H9 (cell line): Measurements from ENCODE around the gene WNT3A. TPM values are rescaled to one million over a fixed set of nuclear protein-coding genes. Genes with fewer than 3 reads are reported as not detected.

Experiments
- DNase-seq: peaks from one replicate; pipeline ENCODE4 v3.0.0-alpha.2; 2017
- H2AFZ ChIP-seq: one replicate; pipeline ENCODE4 v1.6.1; 2013; ENCODE audit warnings: mild to moderate bottlenecking, low read length, control low read depth, moderate library complexity
- H2AK5ac ChIP-seq: 2 replicates; pipeline ENCODE4 v1.6.1; 2013; ENCODE audit warnings: low read length, control low read depth, mixed read lengths; ENCODE audit not compliant: insufficient read length
- H2BK120ac ChIP-seq: one replicate; pipeline ENCODE4 v1.6.1; 2013; ENCODE audit warnings: low read depth, mild to moderate bottlenecking, low read length, control low read depth, inconsistent platforms; ENCODE audit not compliant: poor library complexity, severe bottlenecking
- H2BK12ac ChIP-seq: 2 replicates; pipeline ENCODE4 v1.6.1; 2013; ENCODE audit warnings: low read length, control low read depth, mixed read lengths, low read depth; ENCODE audit not compliant: insufficient read length
- H2BK15ac ChIP-seq: 2 replicates; pipeline ENCODE4 v1.6.1; 2013; ENCODE audit warnings: low read depth, low read length, control low read depth
- H2BK20ac ChIP-seq: one replicate; pipeline ENCODE4 v1.6.1; 2013; ENCODE audit warnings: low read depth, mild to moderate bottlenecking, low read length, control low read depth, inconsistent platforms; ENCODE audit not compliant: poor library complexity, severe bottlenecking
- H2BK5ac ChIP-seq: 2 replicates; pipeline ENCODE4 v1.6.1; 2013; ENCODE audit warnings: low read length, control low read depth, mixed read lengths; ENCODE audit not compliant: insufficient read length
- H3K14ac ChIP-seq: 2 replicates; pipeline ENCODE4 v1.6.1; 2013; ENCODE audit warnings: low read length, control low read depth; ENCODE audit not compliant: insufficient read depth
- H3K18ac ChIP-seq: 2 replicates; pipeline ENCODE4 v1.6.1; 2013; ENCODE audit warnings: low read depth, mild to moderate bottlenecking, mixed read lengths, low read length, control low read depth; ENCODE audit not compliant: insufficient read length
- H3K23ac ChIP-seq: 2 replicates; pipeline ENCODE4 v1.6.1; 2013; ENCODE audit warnings: low read length, control low read depth, mixed read lengths, low read depth; ENCODE audit not compliant: insufficient read length
- H3K23me2 ChIP-seq: 2 replicates; pipeline ENCODE4 v1.6.1; 2013; ENCODE audit warnings: low read depth, mild to moderate bottlenecking, mixed read lengths, low read length, control low read depth; ENCODE audit not compliant: insufficient read length, poor library complexity, severe bottlenecking
- H3K27ac ChIP-seq: 2 replicates; pipeline ENCODE4 v1.5.1; 2013; ENCODE audit warnings: low read length, control low read depth, mixed read lengths, low read depth; ENCODE audit not compliant: insufficient read length
- H3K27me3 ChIP-seq: 2 replicates; pipeline ENCODE4 v1.6.1; 2013; ENCODE audit warnings: low read length, control low read depth, inconsistent platforms; ENCODE audit not compliant: insufficient read depth
- H3K4ac ChIP-seq: 2 replicates; pipeline ENCODE4 v1.6.1; 2013; ENCODE audit warnings: low read depth, mild to moderate bottlenecking, control low read depth, inconsistent platforms, low read length, moderate library complexity
- H3K4me1 ChIP-seq: 2 replicates; pipeline ENCODE4 v1.6.1; 2013; ENCODE audit warnings: low read length, control low read depth, inconsistent platforms; ENCODE audit not compliant: insufficient read depth
- H3K4me2 ChIP-seq: 2 replicates; pipeline ENCODE4 v1.6.1; 2013; ENCODE audit warnings: low read length, control low read depth, mixed read lengths; ENCODE audit not compliant: insufficient read length, insufficient read depth
- H3K56ac ChIP-seq: 2 replicates; pipeline ENCODE4 v1.6.1; 2013; ENCODE audit warnings: low read depth, mild to moderate bottlenecking, mixed read lengths, low read length, control low read depth; ENCODE audit not compliant: insufficient read length
- H3K79me1 ChIP-seq: 2 replicates; pipeline ENCODE4 v1.6.1; 2013; ENCODE audit warnings: low read depth, mild to moderate bottlenecking, moderate library complexity, low read length, control low read depth, inconsistent platforms; ENCODE audit not compliant: insufficient read depth, poor library complexity, severe bottlenecking
- H3K79me2 ChIP-seq: 2 replicates; pipeline ENCODE4 v1.6.1; 2013; ENCODE audit warnings: low read length, control low read depth, inconsistent platforms; ENCODE audit not compliant: insufficient read depth
- H3K9ac ChIP-seq: 2 replicates; pipeline ENCODE4 v1.6.1; 2013; ENCODE audit warnings: low read length, control low read depth, mixed read lengths; ENCODE audit not compliant: insufficient read length; ENCODE audit errors: extremely low read depth
- H3K9me3 ChIP-seq: one replicate; pipeline ENCODE4 v1.6.1; 2013; ENCODE audit warnings: low read depth, low read length, inconsistent platforms; ENCODE audit not compliant: control insufficient read depth
- H3T11ph ChIP-seq: one replicate; pipeline ENCODE4 v1.6.1; 2013; ENCODE audit warnings: mild to moderate bottlenecking, low read length, control low read depth, inconsistent platforms
- H4K20me1 ChIP-seq: one replicate; pipeline ENCODE4 v1.6.1; 2013; ENCODE audit not compliant: control insufficient read depth, insufficient read length, insufficient read depth
- H4K5ac ChIP-seq: 2 replicates; pipeline ENCODE4 v1.6.1; 2013; ENCODE audit warnings: low read depth, mild to moderate bottlenecking, mixed read lengths, low read length, control low read depth; ENCODE audit not compliant: insufficient read length
- H4K8ac ChIP-seq: replicated peaks from 2 replicates; pipeline ENCODE4 v1.6.1; 2013; ENCODE audit warnings: low read length, control low read depth, mixed read lengths, low read depth; ENCODE audit not compliant: insufficient read length
- H4K91ac ChIP-seq: 2 replicates; pipeline ENCODE4 v1.6.1; 2013; ENCODE audit warnings: low read depth, mild to moderate bottlenecking, moderate library complexity, mixed read lengths, low read length, control low read depth; ENCODE audit not compliant: insufficient read length
- H3K27ac Mint-ChIP-seq, 3 experiments: 2 replicates in 2 of 3; 3 replicates in 1 of 3; pipeline ENCODE4 v1.8.0; 2020 to 2021; ENCODE audit warnings: mixed read lengths in 3 of 3, mild to moderate bottlenecking in 1 of 3, moderate library complexity in 1 of 3
- H3K27me3 Mint-ChIP-seq: 2 replicates; pipeline ENCODE4 v1.8.0; 2021; ENCODE audit warnings: low read depth, mild to moderate bottlenecking, moderate library complexity, mixed read lengths
- H3K36me3 Mint-ChIP-seq, 3 experiments: 2 replicates in 2 of 3; 3 replicates in 1 of 3; pipeline ENCODE4 v1.8.0; 2020 to 2021; ENCODE audit warnings: low read depth in 3 of 3, mixed read lengths in 3 of 3; ENCODE audit not compliant: insufficient read depth in 1 of 3
- H3K4me1 Mint-ChIP-seq, 2 experiments: 2 replicates each; pipeline ENCODE4 v1.8.0; 2020; ENCODE audit warnings: mixed read lengths in 2 of 2
- H3K4me3 Mint-ChIP-seq, 2 experiments: 2 replicates in 1 of 2; 3 replicates in 1 of 2; pipeline ENCODE4 v1.8.0; 2020 to 2021; ENCODE audit warnings: mild to moderate bottlenecking in 2 of 2, mixed read lengths in 2 of 2, moderate library complexity in 1 of 2
- H3K9me3 Mint-ChIP-seq, 2 experiments: 2 replicates in 1 of 2; 3 replicates in 1 of 2; pipeline ENCODE4 v1.8.0; 2020; ENCODE audit warnings: mild to moderate bottlenecking in 2 of 2, mixed read lengths in 2 of 2, moderate library complexity in 1 of 2
- CTCF ChIP-seq: fragments of 200-600 bp; sonication (generic); conservative IDR thresholded peaks from 3 replicates; pipeline ENCODE4 v1.8.0; 2021; ENCODE audit warnings: antibody characterized with exemption, mild to moderate bottlenecking
- WGBS: extraction: QIAGEN DNeasy Blood & Tissue Kit; methylation state at CpG from one replicate; pipeline ENCODE4 v1.1.7; 2013; ENCODE audit warnings: missing lambda C conversion rate, low lambda C conversion rate, mixed read lengths; ENCODE audit not compliant: insufficient read length; ENCODE audit errors: extremely low coverage; 5-methylcytosine and 5-hydroxymethylcytosine counted together
- total RNA-seq: library from RNA; stranded (reverse); gene quantifications from 2 replicates; pipeline ENCODE4 v1.2.1, GENCODE V29; 2021

Gene WNT3A
- total RNA-seq, 1 experiment from 2014 or later = 0.17 TPM

- DNase-seq = no peak
- H3K9ac ChIP-seq = no peak overlapping the region
- no peak overlapping the region for H3K27ac Mint-ChIP-seq
- H2BK15ac ChIP-seq = no peak overlapping the region
- H3K79me2 ChIP-seq = no peaks in the 10 kb centered on the region
- H3K4ac ChIP-seq = no peak overlapping the region
- no peak overlapping the region for H4K91ac ChIP-seq
- H4K8ac ChIP-seq = no peak overlapping the region
- H3K36me3 Mint-ChIP-seq = no peaks in the 10 kb centered on the region
- no peak overlapping the region for H3K27ac ChIP-seq
- no peak overlapping the region for H2BK20ac ChIP-seq
- peaks cover 0 to 14% of the 10 kb centered on the region in 2 experiments; a peak in 3 of 4 replicates for H3K4me1 Mint-ChIP-seq
- no peak overlapping the region; a peak in 1 of 5 replicates for H3K4me3 Mint-ChIP-seq
- no peak overlapping the region for H3K14ac ChIP-seq
- peaks cover 74% of the 10 kb centered on the region; the same call in 1 of the 2 replicates for H3K27me3 ChIP-seq
- no peaks in the 10 kb centered on the region for H3K9me3 ChIP-seq
- H3K9me3 Mint-ChIP-seq = no peaks in the 10 kb centered on the region
- H3K56ac ChIP-seq = no peak overlapping the region
- no peak overlapping the region for H2AFZ ChIP-seq
- no peaks in the 10 kb centered on the region for H3K79me1 ChIP-seq
- H2BK120ac ChIP-seq = no peak overlapping the region
- no peak overlapping the region for H3T11ph ChIP-seq
- no peak overlapping the region for H4K5ac ChIP-seq
- H3K18ac ChIP-seq = no peak overlapping the region
- H2BK5ac ChIP-seq = no peak overlapping the region
- H4K20me1 ChIP-seq = no peaks in the 10 kb centered on the region
- TF ChIP-seq CTCF = no peak
- no peak overlapping the region for H2BK12ac ChIP-seq
- WGBS = 100% methylated on average over 3 of the region's 7 CpGs
- H3K23me2 ChIP-seq = no peaks in the 10 kb centered on the region
- H3K4me1 ChIP-seq = no peaks in the 10 kb centered on the region
- H3K23ac ChIP-seq = no peak overlapping the region
- H3K4me2 ChIP-seq = no peak overlapping the region
- no peak overlapping the region for H2AK5ac ChIP-seq
- H3K27me3 Mint-ChIP-seq = peaks cover 76% of the 10 kb centered on the region
Observed at GRCh38 chr1:228071839-228072657, 65.2 kb downstream of the WNT3A start.
